ENCODE data around the gene BROX.

The BROX gene

GRCh38 chr1:222781251-222781650 is 68.9 kb downstream of the BROX start:
- Histone ChIP-seq H3K27ac (ENCODE audit: extremely low read depth, low read depth, low read length) (no peak overlapping the region), H3K4me1 (ENCODE audit: control insufficient read depth, insufficient read depth, low read length) (peaks cover 20% of the 10 kb centered on the region), H3K36me3 (ENCODE audit: control insufficient read depth in 2 of 2, insufficient read depth in 1 of 2, low read length in 2 of 2) (no peaks in the 10 kb centered on the region), H3K4me3 (ENCODE audit: low read depth, low read length) (no peak overlapping the region), H3K9me3 (ENCODE audit: control insufficient read depth, insufficient read depth, low read depth, low read length) (no peaks in the 10 kb centered on the region)
- ChIA-PET POLR2A (no interaction called here), CTCF (no interaction called here)
- TF ChIP-seq WT1 (tag by site-specific recombination; IDR thresholded peaks at IDR 0.05), result no peak
- no peak for TF ChIP-seq ZNF488 (tag by site-specific recombination; IDR thresholded peaks at IDR 0.05)
- no peak for TF ChIP-seq PATZ1 (tag by site-specific recombination; IDR thresholded peaks at IDR 0.05)
- no peak for TF ChIP-seq ZNF48 (tag by site-specific recombination; IDR thresholded peaks at IDR 0.05)
- no peak for TF ChIP-seq ZNF670 (tag by site-specific recombination; IDR thresholded peaks at IDR 0.05; ENCODE audit: low read depth)
- no peak for TF ChIP-seq ZNF76 (tag by site-specific recombination; IDR thresholded peaks at IDR 0.05; ENCODE audit: borderline replicate concordance, low read depth)
- no peak for TF ChIP-seq ZNF518A (tag by site-specific recombination; conservative IDR thresholded peaks at IDR 0.05; ENCODE audit: low read depth)
- no peak for TF ChIP-seq ZNF426 (tag by site-specific recombination; IDR thresholded peaks at IDR 0.05)
- no peak for TF ChIP-seq GFI1B (tag by site-specific recombination; IDR thresholded peaks at IDR 0.05)
- no peak for TF ChIP-seq ZFP3 (tag by site-specific recombination; IDR thresholded peaks at IDR 0.05; ENCODE audit: low read depth)
- TF ChIP-seq ZNF398 (tag by site-specific recombination; IDR thresholded peaks at IDR 0.05), result no peak
- no peak for TF ChIP-seq ZNF138 (tag by site-specific recombination; IDR thresholded peaks at IDR 0.05; ENCODE audit: borderline replicate concordance)
- no peak for TF ChIP-seq ZNF510 (tag by site-specific recombination; IDR thresholded peaks at IDR 0.05; ENCODE audit: insufficient replicate concordance)
- no peak for TF ChIP-seq ZNF433 (tag by site-specific recombination; IDR thresholded peaks at IDR 0.05; ENCODE audit: low read depth)
- no peak for TF ChIP-seq ZNF404 (tag by site-specific recombination; IDR thresholded peaks at IDR 0.05)
- no peak for TF ChIP-seq ZNF266 (tag by site-specific recombination; IDR thresholded peaks at IDR 0.05; ENCODE audit: low read depth)

Measured in HEK293 (cell line).